HepG2 (cell line): ENCODE measurements around the gene NAV2. TPM values are rescaled to one million over a fixed set of nuclear protein-coding genes. Genes with fewer than 3 reads are reported as not detected.

Experiments used
- ATAC-seq: fragments of 200-7000 bp; cut with Tn5 transposase; 3 replicates; pipeline ENCODE4 v1.9.1; 2020; ENCODE audit warnings: mild to moderate bottlenecking, moderate library complexity
- BruUV-seq: library from RNA; stranded (reverse); fragments of 400-500 nt; replicated peaks from 2 replicates; lab custom pipeline; 2021; lab: Mats Ljungman, UMichigan
- CTCF ChIA-PET: fragments of 300-600 bp; formaldehyde crosslinking; extraction: SDS; loops from one replicate; lab custom pipeline; 2021; ENCODE audit warnings: low total read pairs, inconsistent platforms, low intra/inter-chr PET ratio; lab: Yijun Ruan, JAX
- POLR2A ChIA-PET: fragments of 350-600 bp; sonication (Branson Sonifier 250); formaldehyde crosslinking; loops from one replicate; lab custom pipeline; 2020; ENCODE audit warnings: antibody characterized with exemption, inconsistent platforms; lab: Yijun Ruan, JAX
- DNase-seq: peaks from one replicate; pipeline ENCODE4 v3.0.0-alpha.2; 2015; ENCODE audit warnings: low spot score
- FAIRE-seq: peaks from 3 replicates; lab custom pipeline; 2011; peaks lifted over from hg19 to GRCh38; lab: Jason Lieb, UNC
- H2AFZ ChIP-seq: one replicate; pipeline ENCODE4 v1.6.1; 2011; ENCODE audit warnings: low read length, inconsistent platforms
- H3K27ac ChIP-seq: fragments of 300-600 bp; 3 replicates; pipeline ENCODE4 v1.8.0; 2011; ENCODE audit warnings: mixed run types, mild to moderate bottlenecking, mixed read lengths, low read length, inconsistent platforms; ENCODE audit not compliant: insufficient read depth; ENCODE audit errors: extremely low read length
- H3K27me3 ChIP-seq, 2 experiments: fragments of 200-600 bp in 1 of 2; 2 replicates in 1 of 2; 3 replicates in 1 of 2; pipeline versions ENCODE4 v1.6.0 to v1.8.0; 2011; ENCODE audit warnings: low read length in 2 of 2, mild to moderate bottlenecking in 2 of 2, moderate library complexity in 2 of 2, inconsistent platforms in 1 of 2; ENCODE audit not compliant: insufficient read depth in 2 of 2, control insufficient read depth in 1 of 2
- H3K36me3 ChIP-seq, 2 experiments: fragments of 200-600 bp in 1 of 2; replicated peaks in 1 of 2; 2 replicates in 1 of 2; 3 replicates in 1 of 2; pipeline versions ENCODE4 v1.5.1 to v1.8.0; 2011; ENCODE audit warnings: low read length in 2 of 2, inconsistent platforms in 1 of 2; ENCODE audit not compliant: insufficient read depth in 2 of 2, control insufficient read depth in 1 of 2
- H3K4me1 ChIP-seq: 2 replicates; pipeline ENCODE4 v1.5.1; 2012; ENCODE audit warnings: low read length, inconsistent platforms; ENCODE audit not compliant: insufficient read depth
- H3K4me2 ChIP-seq: 2 replicates; pipeline ENCODE4 v1.6.0; 2011; ENCODE audit warnings: low read depth, low read length, inconsistent platforms
- H3K4me3 ChIP-seq, 3 experiments: fragments of 200-600 bp in 1 of 3; sonication (generic), shearing (Covaris generic) in 1 of 3; replicated peaks in 1 of 3; 2 replicates each; pipeline ENCODE4 v1.5.1; 2011 to 2016; ENCODE audit warnings: low read length in 3 of 3, inconsistent platforms in 2 of 3, low read depth in 2 of 3, mild to moderate bottlenecking in 2 of 3, control low read depth in 1 of 3, mixed read lengths in 1 of 3; ENCODE audit not compliant: insufficient read depth in 1 of 3
- H3K79me2 ChIP-seq: one replicate; pipeline ENCODE4 v1.6.1; 2011; ENCODE audit warnings: low read length, inconsistent platforms; ENCODE audit not compliant: insufficient read depth
- H3K9ac ChIP-seq: 2 replicates; pipeline ENCODE4 v1.6.0; 2011; ENCODE audit warnings: mild to moderate bottlenecking, low read depth, low read length, inconsistent platforms; ENCODE audit not compliant: insufficient read depth
- H3K9me3 ChIP-seq: 2 replicates; pipeline ENCODE4 v1.5.1; 2012; ENCODE audit warnings: mild to moderate bottlenecking, low read length
- H4K20me1 ChIP-seq: 2 replicates; pipeline ENCODE4 v1.6.0; 2011; ENCODE audit warnings: inconsistent platforms, mild to moderate bottlenecking, low read length, moderate library complexity; ENCODE audit not compliant: insufficient read depth
- ATF1 ChIP-seq: IDR thresholded peaks from 2 replicates; pipeline ENCODE4 v1.6.1; 2016; ENCODE audit warnings: mild to moderate bottlenecking, control low read depth
- CCAR2 ChIP-seq: fragments of 200-400 bp; formaldehyde crosslinking; optimal IDR thresholded peaks from 2 replicates; pipeline ENCODE3; 2018; ENCODE audit warnings: low read depth, mild to moderate bottlenecking, low read length, moderate library complexity
- ZNF326 ChIP-seq: sonication (generic); formaldehyde crosslinking; IDR thresholded peaks from 2 replicates; pipeline ENCODE4 v1.4.0; 2020; ENCODE audit warnings: missing genetic modification reagents, borderline replicate concordance
- ZNF772 ChIP-seq: sonication (generic); formaldehyde crosslinking; IDR thresholded peaks from 2 replicates; pipeline ENCODE4 v1.5.0; 2020; ENCODE audit warnings: mild to moderate bottlenecking, missing genetic modification reagents
- WGBS: methylation state at CpG from one replicate; pipeline ENCODE4 v1.1.6; 2017; ENCODE audit warnings: low lambda C conversion rate; 5-methylcytosine and 5-hydroxymethylcytosine counted together
- in situ Hi-C: cut with HindIII; loops from 2 replicates; pipeline ENCODE4 v1.10.0; 2017; ENCODE audit warnings: low pct_unique_long_range_greater_than_20kb; ENCODE audit not compliant: extremely low pct_ligation_motif_present
- intact Hi-C: fragments of 100-400 bp; cut with micrococcal nuclease; formaldehyde crosslinking; loops from one replicate; pipeline ENCODE4 v1.10.0; 2022; ENCODE audit not compliant: unreplicated experiment
- polyA plus RNA-seq, 8 experiments: library from polyadenylated mRNA; depleted of rRNA in 3 of 8; stranded (reverse) in 7 of 8; unstranded in 1 of 8; fragments of >200 nt; fragmentation: Illumina TruSeq in 4 of 8; extraction: Trizol in 4 of 8; gene quantifications; 2 replicates each; pipeline versions ENCODE4 v1.2.1 to v1.2.3, GENCODE V29; 2011 to 2016; ENCODE audit warnings: low read depth in 4 of 8, missing spikeins in 1 of 8, mixed read lengths in 1 of 8; ENCODE audit not compliant: insufficient read depth in 1 of 8
- total RNA-seq, 5 experiments: library from RNA; depleted of rRNA; stranded (reverse); fragments of >200 nt; fragmentation: Illumina TruSeq; extraction: Trizol; gene quantifications; 2 replicates each; pipeline ENCODE4 v1.2.3, GENCODE V29; 2016; ENCODE audit warnings: low read depth in 1 of 5
- TF ChIP-seq, protein P1 (sequence below): IDR thresholded peaks from 2 replicates; pipeline ENCODE4 v1.6.1; 2012; ENCODE audit warnings: low read depth, low read length, improper control_type of control experiment
- TF ChIP-seq, protein P2 (sequence below): sonication (generic); formaldehyde crosslinking; IDR thresholded peaks from 2 replicates; pipeline ENCODE4 v1.8.1; 2023; ENCODE audit warnings: missing genetic modification reagents, mild to moderate bottlenecking, borderline replicate concordance
- TF ChIP-seq, protein P3 (sequence below), 2 experiments: sonication (generic) in 1 of 2; formaldehyde crosslinking in 1 of 2; IDR thresholded peaks; 2 replicates each; pipeline versions ENCODE4 v1.4.0 to v1.6.1; 2018 to 2020; ENCODE audit warnings: missing genetic modification reagents in 2 of 2, borderline replicate concordance in 1 of 2, low read depth in 1 of 2, mild to moderate bottlenecking in 1 of 2, missing biosample characterization in 1 of 2
- TF ChIP-seq, protein P4 (sequence below): sonication (generic); formaldehyde crosslinking; IDR thresholded peaks from 2 replicates; pipeline ENCODE4 v1.9.0; 2021; ENCODE audit warnings: missing genetic modification reagents, borderline replicate concordance
- TF ChIP-seq, protein P5 (sequence below): IDR thresholded peaks from 2 replicates; pipeline ENCODE4 v1.6.1; 2016; ENCODE audit warnings: mild to moderate bottlenecking
- TF ChIP-seq, protein P6 (sequence below): sonication (generic); formaldehyde crosslinking; IDR thresholded peaks from 2 replicates; pipeline ENCODE4 v1.5.0; 2020; ENCODE audit warnings: missing genetic modification reagents

NAV2 gene
- total and polyA plus RNA-seq, 2 of the 13 experiments (the other 11 are each of a cell fraction or from before 2014, with no cell fraction given) = 9.3 to 34.6 TPM

DNA sequence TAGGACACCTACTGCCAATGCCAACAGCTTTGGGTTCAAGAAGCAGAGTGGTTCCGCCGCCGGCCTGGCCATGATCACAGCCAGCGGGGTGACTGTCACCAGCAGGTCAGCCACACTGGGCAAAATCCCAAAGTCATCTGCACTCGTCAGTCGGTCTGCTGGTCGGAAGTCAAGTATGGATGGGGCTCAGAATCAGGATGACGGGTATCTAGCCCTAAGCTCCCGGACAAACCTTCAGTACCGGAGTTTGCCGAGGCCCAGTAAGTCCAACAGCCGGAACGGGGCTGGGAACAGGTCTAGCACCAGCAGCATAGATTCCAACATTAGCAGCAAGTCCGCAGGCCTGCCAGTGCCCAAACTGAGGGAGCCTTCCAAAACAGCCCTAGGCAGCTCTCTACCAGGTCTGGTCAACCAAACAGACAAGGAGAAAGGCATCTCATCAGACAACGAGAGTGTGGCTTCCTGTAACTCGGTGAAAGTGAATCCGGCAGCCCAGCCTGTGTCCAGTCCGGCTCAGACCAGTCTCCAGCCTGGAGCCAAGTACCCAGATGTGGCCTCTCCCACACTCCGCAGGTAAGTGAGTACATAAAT lies 332.6 kb downstream of the NAV2 start:
- WGBS = 97% methylated on average over 16 of the region's 19 CpGs
- in situ Hi-C loops (no loop called here), intact Hi-C loops (no loop called here)
- H2AFZ ChIP-seq = no peak overlapping the region
- peaks cover 42 to 93% of the 10 kb centered on the region in 2 experiments for H3K36me3 ChIP-seq
- H3K4me1 ChIP-seq = peaks cover 15% of the 10 kb centered on the region
- H4K20me1 ChIP-seq = no peaks in the 10 kb centered on the region
- no peak overlapping the region for H3K27ac ChIP-seq
- no peak; the same call in 2 of the 3 replicates for ATAC-seq
- POLR2A ChIA-PET = interaction anchor here (1.0 kb wide), 1 partner anchor 10 kb away, joined by 3 read pairs; no protein-coding TSS in a partner anchor
- no peaks in the 10 kb centered on the region for H3K27me3 ChIP-seq
- H3K9ac ChIP-seq = no peak overlapping the region
- no peak overlapping the region for H3K4me3 ChIP-seq
- no peak overlapping the region for H3K4me2 ChIP-seq
- peaks cover 8% of the 10 kb centered on the region for H3K79me2 ChIP-seq
- TF ChIP-seq, protein P1, sequence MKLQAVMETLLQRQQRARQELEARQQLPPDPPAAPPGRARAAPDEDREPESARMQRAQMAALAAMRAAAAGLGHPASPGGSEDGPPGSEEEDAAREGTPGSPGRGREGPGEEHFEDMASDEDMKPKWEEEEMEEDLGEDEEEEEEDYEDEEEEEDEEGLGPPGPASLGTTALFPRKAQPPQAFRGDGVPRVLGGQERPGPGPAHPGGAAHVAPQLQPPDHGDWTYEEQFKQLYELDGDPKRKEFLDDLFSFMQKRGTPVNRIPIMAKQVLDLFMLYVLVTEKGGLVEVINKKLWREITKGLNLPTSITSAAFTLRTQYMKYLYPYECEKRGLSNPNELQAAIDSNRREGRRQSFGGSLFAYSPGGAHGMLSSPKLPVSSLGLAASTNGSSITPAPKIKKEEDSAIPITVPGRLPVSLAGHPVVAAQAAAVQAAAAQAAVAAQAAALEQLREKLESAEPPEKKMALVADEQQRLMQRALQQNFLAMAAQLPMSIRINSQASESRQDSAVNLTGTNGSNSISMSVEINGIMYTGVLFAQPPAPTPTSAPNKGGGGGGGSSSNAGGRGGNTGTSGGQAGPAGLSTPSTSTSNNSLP = no peak
- no peak for TF ChIP-seq ATF1
- no peak for TF ChIP-seq ZNF326 (CRISPR knock-in tag)
- TF ChIP-seq, protein P2, sequence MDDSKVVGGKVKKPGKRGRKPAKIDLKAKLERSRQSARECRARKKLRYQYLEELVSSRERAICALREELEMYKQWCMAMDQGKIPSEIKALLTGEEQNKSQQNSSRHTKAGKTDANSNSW (CRISPR knock-in tag) = no peak
- no peak for TF ChIP-seq CCAR2
- no peak for TF ChIP-seq ZNF772 (CRISPR knock-in tag)
- TF ChIP-seq, protein P3, sequence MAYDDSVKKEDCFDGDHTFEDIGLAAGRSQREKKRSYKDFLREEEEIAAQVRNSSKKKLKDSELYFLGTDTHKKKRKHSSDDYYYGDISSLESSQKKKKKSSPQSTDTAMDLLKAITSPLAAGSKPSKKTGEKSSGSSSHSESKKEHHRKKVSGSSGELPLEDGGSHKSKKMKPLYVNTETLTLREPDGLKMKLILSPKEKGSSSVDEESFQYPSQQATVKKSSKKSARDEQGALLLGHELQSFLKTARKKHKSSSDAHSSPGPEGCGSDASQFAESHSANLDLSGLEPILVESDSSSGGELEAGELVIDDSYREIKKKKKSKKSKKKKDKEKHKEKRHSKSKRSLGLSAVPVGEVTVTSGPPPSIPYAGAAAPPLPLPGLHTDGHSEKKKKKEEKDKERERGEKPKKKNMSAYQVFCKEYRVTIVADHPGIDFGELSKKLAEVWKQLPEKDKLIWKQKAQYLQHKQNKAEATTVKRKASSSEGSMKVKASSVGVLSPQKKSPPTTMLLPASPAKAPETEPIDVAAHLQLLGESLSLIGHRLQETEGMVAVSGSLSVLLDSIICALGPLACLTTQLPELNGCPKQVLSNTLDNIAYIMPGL (CRISPR knock-in tag; IDR thresholded peaks at IDR 0.05; ENCODE audit: borderline replicate concordance in 1 of 2, low read depth in 1 of 2) = no peak
- TF ChIP-seq, protein P4, sequence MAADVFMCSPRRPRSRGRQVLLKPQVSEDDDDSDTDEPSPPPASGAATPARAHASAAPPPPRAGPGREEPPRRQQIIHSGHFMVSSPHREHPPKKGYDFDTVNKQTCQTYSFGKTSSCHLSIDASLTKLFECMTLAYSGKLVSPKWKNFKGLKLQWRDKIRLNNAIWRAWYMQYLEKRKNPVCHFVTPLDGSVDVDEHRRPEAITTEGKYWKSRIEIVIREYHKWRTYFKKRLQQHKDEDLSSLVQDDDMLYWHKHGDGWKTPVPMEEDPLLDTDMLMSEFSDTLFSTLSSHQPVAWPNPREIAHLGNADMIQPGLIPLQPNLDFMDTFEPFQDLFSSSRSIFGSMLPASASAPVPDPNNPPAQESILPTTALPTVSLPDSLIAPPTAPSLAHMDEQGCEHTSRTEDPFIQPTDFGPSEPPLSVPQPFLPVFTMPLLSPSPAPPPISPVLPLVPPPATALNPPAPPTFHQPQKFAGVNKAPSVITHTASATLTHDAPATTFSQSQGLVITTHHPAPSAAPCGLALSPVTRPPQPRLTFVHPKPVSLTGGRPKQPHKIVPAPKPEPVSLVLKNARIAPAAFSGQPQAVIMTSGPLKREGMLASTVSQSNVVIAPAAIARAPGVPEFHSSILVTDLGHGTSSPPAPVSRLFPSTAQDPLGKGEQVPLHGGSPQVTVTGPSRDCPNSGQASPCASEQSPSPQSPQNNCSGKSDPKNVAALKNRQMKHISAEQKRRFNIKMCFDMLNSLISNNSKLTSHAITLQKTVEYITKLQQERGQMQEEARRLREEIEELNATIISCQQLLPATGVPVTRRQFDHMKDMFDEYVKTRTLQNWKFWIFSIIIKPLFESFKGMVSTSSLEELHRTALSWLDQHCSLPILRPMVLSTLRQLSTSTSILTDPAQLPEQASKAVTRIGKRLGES (CRISPR knock-in tag) = no peak
- TF ChIP-seq, protein P5, sequence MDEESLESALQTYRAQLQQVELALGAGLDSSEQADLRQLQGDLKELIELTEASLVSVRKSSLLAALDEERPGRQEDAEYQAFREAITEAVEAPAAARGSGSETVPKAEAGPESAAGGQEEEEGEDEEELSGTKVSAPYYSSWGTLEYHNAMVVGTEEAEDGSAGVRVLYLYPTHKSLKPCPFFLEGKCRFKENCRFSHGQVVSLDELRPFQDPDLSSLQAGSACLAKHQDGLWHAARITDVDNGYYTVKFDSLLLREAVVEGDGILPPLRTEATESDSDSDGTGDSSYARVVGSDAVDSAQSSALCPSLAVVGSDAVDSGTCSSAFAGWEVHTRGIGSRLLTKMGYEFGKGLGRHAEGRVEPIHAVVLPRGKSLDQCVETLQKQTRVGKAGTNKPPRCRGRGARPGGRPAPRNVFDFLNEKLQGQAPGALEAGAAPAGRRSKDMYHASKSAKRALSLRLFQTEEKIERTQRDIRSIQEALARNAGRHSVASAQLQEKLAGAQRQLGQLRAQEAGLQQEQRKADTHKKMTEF (CRISPR knock-in tag) = no peak
- TF ChIP-seq, protein P6, sequence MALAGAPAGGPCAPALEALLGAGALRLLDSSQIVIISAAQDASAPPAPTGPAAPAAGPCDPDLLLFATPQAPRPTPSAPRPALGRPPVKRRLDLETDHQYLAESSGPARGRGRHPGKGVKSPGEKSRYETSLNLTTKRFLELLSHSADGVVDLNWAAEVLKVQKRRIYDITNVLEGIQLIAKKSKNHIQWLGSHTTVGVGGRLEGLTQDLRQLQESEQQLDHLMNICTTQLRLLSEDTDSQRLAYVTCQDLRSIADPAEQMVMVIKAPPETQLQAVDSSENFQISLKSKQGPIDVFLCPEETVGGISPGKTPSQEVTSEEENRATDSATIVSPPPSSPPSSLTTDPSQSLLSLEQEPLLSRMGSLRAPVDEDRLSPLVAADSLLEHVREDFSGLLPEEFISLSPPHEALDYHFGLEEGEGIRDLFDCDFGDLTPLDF (CRISPR knock-in tag) = no peak
- TF ChIP-seq, all 625 proteins: peak for 0
- H3K9me3 ChIP-seq = no peaks in the 10 kb centered on the region
- CTCF ChIA-PET = no interaction called here
- DNase-seq = no peak
- BruUV-seq = no TSS peak
- FAIRE-seq = no peak
